ENCODE measurements around the gene ZCCHC3.

Gene ZCCHC3

DNA sequence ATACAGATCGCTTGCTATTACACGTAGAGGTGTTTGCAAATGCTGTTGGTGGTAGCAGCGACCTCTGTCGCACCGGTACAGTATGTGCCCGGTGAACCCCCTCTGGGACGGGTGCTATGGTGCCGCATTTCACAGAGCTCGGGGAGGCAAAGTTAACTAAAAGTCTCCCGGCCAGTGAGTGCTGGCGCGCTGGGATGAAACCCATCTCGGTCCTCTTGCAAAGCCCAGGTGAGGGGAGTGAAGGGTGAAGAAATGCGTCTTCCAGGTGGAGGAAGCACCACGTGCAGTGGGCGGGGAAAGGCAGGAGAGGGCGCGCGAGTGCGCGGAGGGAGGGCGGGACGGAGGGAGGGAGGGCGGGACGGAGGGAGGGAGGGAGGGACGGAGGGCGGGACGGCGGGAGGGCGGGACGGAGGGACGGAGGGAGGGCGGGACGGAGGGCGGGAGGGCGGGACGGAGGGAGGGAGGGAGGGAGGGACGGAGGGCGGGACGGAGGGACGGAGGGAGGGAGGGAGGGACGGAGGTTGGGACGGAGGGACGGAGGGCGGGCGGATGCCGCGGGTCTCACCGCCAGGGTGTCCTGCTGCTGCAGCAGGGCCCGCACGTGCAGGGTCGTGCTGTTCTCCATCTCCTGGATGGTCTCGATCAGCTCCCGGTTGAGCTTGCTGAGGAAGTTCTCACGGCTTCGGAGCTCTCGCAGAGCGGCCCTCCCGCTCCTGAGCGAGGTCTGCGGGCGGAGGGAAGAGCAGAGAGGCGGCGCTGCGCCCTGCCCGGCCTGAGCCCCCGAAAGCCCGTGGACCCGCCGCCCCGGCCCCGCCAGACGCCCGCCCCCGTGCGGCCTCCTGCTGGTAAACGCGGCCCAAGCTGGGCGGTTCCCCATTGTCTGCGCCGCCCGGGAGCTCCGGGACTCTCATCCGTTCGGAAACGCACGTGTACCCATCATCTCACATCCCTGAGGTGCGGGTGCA, 18.5 kb upstream of the ZCCHC3 start:
- Histone ChIP-seq H3K4me2 (ENCODE audit: low read length) (no peak overlapping the region), H3K79me2 (ENCODE audit: control insufficient read depth, low read length) (no peaks in the 10 kb centered on the region), H3K4me1 (ENCODE audit: control insufficient read depth, low read length) (no peaks in the 10 kb centered on the region), H3K4me3 (ENCODE audit: low read length) (no peak overlapping the region), H3K27ac (ENCODE audit: low read depth, low read length) (no peak overlapping the region), H3K9me2 (replicated peaks; ENCODE audit: control insufficient read depth, low read length) (no peaks in the 10 kb centered on the region), H3F3A (ENCODE audit: control insufficient read depth, insufficient read depth) (no peaks in the 10 kb centered on the region), H3K27me3 (ENCODE audit: control insufficient read depth, low read length) (no peaks in the 10 kb centered on the region), H3K9me3 (ENCODE audit: control insufficient read depth, insufficient read depth, low read length) (no peaks in the 10 kb centered on the region), H4K20me1 (ENCODE audit: control insufficient read depth, insufficient read depth, low read depth, low read length) (no peaks in the 10 kb centered on the region), H3K36me3 (ENCODE audit: control insufficient read depth, low read length) (peaks cover 18% of the 10 kb centered on the region; the same call in 1 of the 2 replicates)
- no peak for TF ChIP-seq EZH2phosphoT487 (IDR thresholded peaks at IDR 0.05; ENCODE audit: borderline replicate concordance, low read length)
- TF ChIP-seq, protein P1, sequence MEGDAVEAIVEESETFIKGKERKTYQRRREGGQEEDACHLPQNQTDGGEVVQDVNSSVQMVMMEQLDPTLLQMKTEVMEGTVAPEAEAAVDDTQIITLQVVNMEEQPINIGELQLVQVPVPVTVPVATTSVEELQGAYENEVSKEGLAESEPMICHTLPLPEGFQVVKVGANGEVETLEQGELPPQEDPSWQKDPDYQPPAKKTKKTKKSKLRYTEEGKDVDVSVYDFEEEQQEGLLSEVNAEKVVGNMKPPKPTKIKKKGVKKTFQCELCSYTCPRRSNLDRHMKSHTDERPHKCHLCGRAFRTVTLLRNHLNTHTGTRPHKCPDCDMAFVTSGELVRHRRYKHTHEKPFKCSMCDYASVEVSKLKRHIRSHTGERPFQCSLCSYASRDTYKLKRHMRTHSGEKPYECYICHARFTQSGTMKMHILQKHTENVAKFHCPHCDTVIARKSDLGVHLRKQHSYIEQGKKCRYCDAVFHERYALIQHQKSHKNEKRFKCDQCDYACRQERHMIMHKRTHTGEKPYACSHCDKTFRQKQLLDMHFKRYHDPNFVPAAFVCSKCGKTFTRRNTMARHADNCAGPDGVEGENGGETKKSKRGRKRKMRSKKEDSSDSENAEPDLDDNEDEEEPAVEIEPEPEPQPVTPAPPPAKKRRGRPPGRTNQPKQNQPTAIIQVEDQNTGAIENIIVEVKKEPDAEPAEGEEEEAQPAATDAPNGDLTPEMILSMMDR (IDR thresholded peaks at IDR 0.05; ENCODE audit: low read depth, low read length, poor library complexity, severe bottlenecking) = no peak

DNA sequence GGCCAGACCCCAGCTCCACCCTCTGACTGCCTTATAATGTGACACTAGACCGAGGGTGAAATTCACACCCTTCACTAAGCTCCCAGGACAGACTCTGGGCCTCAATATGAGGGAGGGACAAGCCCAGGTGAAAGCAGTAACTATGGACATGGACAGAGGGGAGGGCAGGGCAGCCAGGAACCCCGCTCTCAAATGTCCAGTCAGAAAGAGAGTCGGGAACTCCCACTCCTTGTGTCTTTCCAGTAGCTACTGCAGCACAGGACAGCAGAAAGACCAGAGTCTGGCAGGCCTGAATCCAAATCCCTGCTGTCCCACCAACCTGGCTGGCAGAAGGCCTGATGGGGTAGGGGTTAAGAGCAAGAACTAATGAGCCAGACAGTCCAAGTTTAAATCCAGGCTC, 13.2 kb upstream of the ZCCHC3 start:
- H3F3A ChIP-seq (ENCODE audit: control insufficient read depth, insufficient read depth) = no peaks in the 10 kb centered on the region
- no peaks in the 10 kb centered on the region for H3K9me2 ChIP-seq (replicated peaks; ENCODE audit: control insufficient read depth, low read length)
- H3K79me2 ChIP-seq (ENCODE audit: control insufficient read depth, low read length) = peaks cover 1% of the 10 kb centered on the region; the same call in 1 of the 2 replicates
- H3K4me3 ChIP-seq (ENCODE audit: low read length) = no peak overlapping the region
- no peaks in the 10 kb centered on the region for H3K9me3 ChIP-seq (ENCODE audit: control insufficient read depth, insufficient read depth, low read length)
- no peaks in the 10 kb centered on the region for H3K36me3 ChIP-seq (ENCODE audit: control insufficient read depth, low read length)
- H3K27ac ChIP-seq (ENCODE audit: low read depth, low read length) = no peak overlapping the region
- TF ChIP-seq EZH2phosphoT487 (IDR thresholded peaks at IDR 0.05; ENCODE audit: borderline replicate concordance, low read length) = no peak
- TF ChIP-seq, protein P1 (IDR thresholded peaks at IDR 0.05; ENCODE audit: low read depth, low read length, poor library complexity, severe bottlenecking) = no peak
- peaks cover 3% of the 10 kb centered on the region for H3K4me1 ChIP-seq (ENCODE audit: control insufficient read depth, low read length)
- no peak overlapping the region for H3K4me2 ChIP-seq (ENCODE audit: low read length)
- H4K20me1 ChIP-seq (ENCODE audit: control insufficient read depth, insufficient read depth, low read depth, low read length) = no peaks in the 10 kb centered on the region
- no peaks in the 10 kb centered on the region for H3K27me3 ChIP-seq (ENCODE audit: control insufficient read depth, low read length)

DNA sequence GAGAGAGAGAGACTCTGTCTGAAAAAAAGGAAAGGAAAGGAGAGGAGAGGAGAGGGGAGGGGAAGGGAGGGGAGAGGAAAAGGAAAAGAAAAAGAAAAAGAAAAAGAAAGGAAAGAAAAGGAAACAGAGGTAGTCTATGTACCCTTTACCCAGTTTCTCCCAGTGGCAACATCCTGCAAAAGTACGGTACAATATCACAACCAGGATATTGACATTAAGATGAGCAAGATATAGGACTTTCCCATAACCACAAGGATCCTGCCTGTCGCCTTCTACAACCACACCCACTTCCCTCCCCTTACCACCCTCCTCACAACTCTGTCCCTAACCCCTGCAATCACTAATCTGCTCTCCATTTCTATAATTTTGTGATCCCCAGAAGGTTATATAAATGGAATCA, 10.9 kb upstream of the ZCCHC3 start:
- Histone ChIP-seq H3K4me1 (ENCODE audit: control insufficient read depth, low read length) (peaks cover 20% of the 10 kb centered on the region), H3K4me3 (ENCODE audit: low read length) (no peak overlapping the region), H3K79me2 (ENCODE audit: control insufficient read depth, low read length) (peaks cover 11% of the 10 kb centered on the region), H4K20me1 (ENCODE audit: control insufficient read depth, insufficient read depth, low read depth, low read length) (no peaks in the 10 kb centered on the region), H3F3A (ENCODE audit: control insufficient read depth, insufficient read depth) (no peaks in the 10 kb centered on the region), H3K27me3 (ENCODE audit: control insufficient read depth, low read length) (no peaks in the 10 kb centered on the region), H3K9me2 (replicated peaks; ENCODE audit: control insufficient read depth, low read length) (no peaks in the 10 kb centered on the region), H3K36me3 (ENCODE audit: control insufficient read depth, low read length) (no peaks in the 10 kb centered on the region), H3K4me2 (ENCODE audit: low read length) (no peak overlapping the region), H3K9me3 (ENCODE audit: control insufficient read depth, insufficient read depth, low read length) (no peaks in the 10 kb centered on the region), H3K27ac (ENCODE audit: low read depth, low read length) (no peak overlapping the region)
- TF ChIP-seq EZH2phosphoT487 (IDR thresholded peaks at IDR 0.05; ENCODE audit: borderline replicate concordance, low read length) = no peak
- TF ChIP-seq, protein P1 (IDR thresholded peaks at IDR 0.05; ENCODE audit: low read depth, low read length, poor library complexity, severe bottlenecking) = no peak
